Stomach smooth muscle (tissue), 2 donors: ENCODE measurements around the gene MTM1.
A peak's percentile ranks its signal among the peaks of the same experiment; 100 is the strongest.

Experiments
- H3K27ac ChIP-seq: one replicate; pipeline ENCODE4 v1.7.0; 2013; ENCODE audit warnings: mild to moderate bottlenecking, low read length, inconsistent platforms
- H3K27me3 ChIP-seq, 2 donors: one replicate each; pipeline ENCODE4 v1.7.0; 2013; ENCODE audit warnings: low read length in 2 of 2; ENCODE audit not compliant: insufficient read depth in 2 of 2, control insufficient read depth in 1 of 2
- H3K36me3 ChIP-seq, 2 donors: one replicate each; pipeline ENCODE4 v1.7.0; 2013; ENCODE audit warnings: low read length in 2 of 2; ENCODE audit not compliant: control insufficient read depth in 2 of 2, insufficient read depth in 2 of 2
- H3K4me1 ChIP-seq: one replicate; pipeline ENCODE4 v1.7.0; 2013; ENCODE audit warnings: low read length; ENCODE audit not compliant: control insufficient read depth, insufficient read depth
- H3K4me3 ChIP-seq, 2 donors: one replicate each; pipeline ENCODE4 v1.7.0; 2013; ENCODE audit warnings: low read length in 2 of 2
- H3K9ac ChIP-seq, 2 donors: one replicate each; pipeline ENCODE4 v1.7.0; 2013; ENCODE audit warnings: low read length in 2 of 2, mild to moderate bottlenecking in 1 of 2
- H3K9me3 ChIP-seq, 2 donors: one replicate each; pipeline ENCODE4 v1.7.0; 2013; ENCODE audit warnings: low read length in 2 of 2; ENCODE audit not compliant: control insufficient read depth in 2 of 2
- donor health status: healthy.
- donor health status: Pancreatic carcinoma.

Gene MTM1

GRCh38 chrX:150537851-150538250, 30.6 kb upstream of the MTM1 start:
- no peak overlapping the region for H3K4me3 ChIP-seq
- H3K9me3 ChIP-seq, result peaks cover 4 to 17% of the 10 kb centered on the region in 2 donors
- no peak overlapping the region for H3K9ac ChIP-seq
- H3K27me3 ChIP-seq, result peaks cover 0 to 2% of the 10 kb centered on the region in 2 donors
- no peaks in the 10 kb centered on the region for H3K4me1 ChIP-seq
- H3K36me3 ChIP-seq, result no peaks in the 10 kb centered on the region
- no peak overlapping the region for H3K27ac ChIP-seq

DNA sequence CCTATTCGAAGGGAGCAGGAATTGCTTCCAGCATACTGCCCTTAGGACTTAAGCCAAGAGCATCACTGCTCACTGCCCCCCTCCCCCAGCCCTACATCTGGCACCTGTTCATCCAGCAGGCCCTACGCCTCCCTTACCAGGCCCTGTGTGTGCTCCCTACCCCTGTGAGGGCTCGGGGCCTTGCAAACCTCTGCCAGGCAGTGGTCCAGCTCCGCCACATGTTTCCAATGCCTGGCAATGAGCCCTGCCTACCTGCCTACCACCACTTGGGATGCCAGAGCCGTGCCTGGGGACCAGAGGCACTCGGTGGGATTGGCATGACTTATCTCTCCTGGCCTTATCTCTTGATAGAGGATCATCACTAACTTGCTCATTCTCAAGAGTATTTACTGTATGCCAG, 27.5 kb upstream of the MTM1 start:
- Histone ChIP-seq H3K9me3 (peaks cover 4 to 13% of the 10 kb centered on the region in 2 donors), H3K4me3 (no peak overlapping the region), H3K4me1 (no peaks in the 10 kb centered on the region), H3K27me3 (peaks cover 0 to 2% of the 10 kb centered on the region in 2 donors), H3K27ac (no peak overlapping the region), H3K36me3 (no peaks in the 10 kb centered on the region), H3K9ac (no peak overlapping the region)

DNA sequence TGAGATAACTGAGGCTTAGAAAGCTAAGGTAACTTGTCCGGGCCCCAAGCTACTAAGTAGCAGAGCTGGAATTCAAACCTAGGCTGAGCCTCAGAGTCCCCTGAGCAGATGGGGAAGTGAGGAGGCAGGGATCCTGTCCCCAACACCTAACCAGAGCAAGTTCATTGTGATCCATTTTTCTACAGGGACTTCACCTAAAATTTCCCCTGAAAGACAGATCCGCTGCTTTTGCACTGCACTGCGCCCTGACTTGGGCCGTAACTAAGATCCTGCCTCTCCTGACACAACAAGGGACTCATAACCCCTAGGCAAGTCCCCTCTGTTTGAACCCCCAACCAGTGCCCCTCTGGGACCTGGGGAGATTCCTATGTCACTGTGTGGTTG, 25.6 kb upstream of the MTM1 start:
- no peaks in the 10 kb centered on the region for H3K27me3 ChIP-seq
- peaks cover 12% of the 10 kb centered on the region for H3K4me1 ChIP-seq
- no peaks in the 10 kb centered on the region for H3K36me3 ChIP-seq
- H3K9ac ChIP-seq, result no peak overlapping the region
- no peaks in the 10 kb centered on the region for H3K9me3 ChIP-seq
- H3K4me3 ChIP-seq, result no peak overlapping the region
- H3K27ac ChIP-seq, result no peak overlapping the region

GRCh38 chrX:150543230-150544155, 24.9 kb upstream of the MTM1 start:
- H3K27ac ChIP-seq, result no peak overlapping the region
- peaks cover 0 to 2% of the 10 kb centered on the region in 2 donors for H3K27me3 ChIP-seq
- H3K4me3 ChIP-seq, result no peak overlapping the region
- no peak overlapping the region for H3K9ac ChIP-seq
- H3K36me3 ChIP-seq, result no peaks in the 10 kb centered on the region
- H3K9me3 ChIP-seq, result peaks cover 0 to 2% of the 10 kb centered on the region in 2 donors
- H3K4me1 ChIP-seq, result peaks cover 14% of the 10 kb centered on the region

- no peak overlapping the region for H3K4me3 ChIP-seq
- no peaks in the 10 kb centered on the region for H3K36me3 ChIP-seq
- peaks cover 14% of the 10 kb centered on the region for H3K4me1 ChIP-seq
- H3K9ac ChIP-seq, result no peak overlapping the region
- H3K27me3 ChIP-seq, result peaks cover 0 to 4% of the 10 kb centered on the region in 2 donors
- H3K9me3 ChIP-seq, result peaks cover 0 to 2% of the 10 kb centered on the region in 2 donors
- H3K27ac ChIP-seq, result no peak overlapping the region
These were observed 24.1 kb upstream of the MTM1 start for GRCh38 chrX:150544222-150544787.

DNA sequence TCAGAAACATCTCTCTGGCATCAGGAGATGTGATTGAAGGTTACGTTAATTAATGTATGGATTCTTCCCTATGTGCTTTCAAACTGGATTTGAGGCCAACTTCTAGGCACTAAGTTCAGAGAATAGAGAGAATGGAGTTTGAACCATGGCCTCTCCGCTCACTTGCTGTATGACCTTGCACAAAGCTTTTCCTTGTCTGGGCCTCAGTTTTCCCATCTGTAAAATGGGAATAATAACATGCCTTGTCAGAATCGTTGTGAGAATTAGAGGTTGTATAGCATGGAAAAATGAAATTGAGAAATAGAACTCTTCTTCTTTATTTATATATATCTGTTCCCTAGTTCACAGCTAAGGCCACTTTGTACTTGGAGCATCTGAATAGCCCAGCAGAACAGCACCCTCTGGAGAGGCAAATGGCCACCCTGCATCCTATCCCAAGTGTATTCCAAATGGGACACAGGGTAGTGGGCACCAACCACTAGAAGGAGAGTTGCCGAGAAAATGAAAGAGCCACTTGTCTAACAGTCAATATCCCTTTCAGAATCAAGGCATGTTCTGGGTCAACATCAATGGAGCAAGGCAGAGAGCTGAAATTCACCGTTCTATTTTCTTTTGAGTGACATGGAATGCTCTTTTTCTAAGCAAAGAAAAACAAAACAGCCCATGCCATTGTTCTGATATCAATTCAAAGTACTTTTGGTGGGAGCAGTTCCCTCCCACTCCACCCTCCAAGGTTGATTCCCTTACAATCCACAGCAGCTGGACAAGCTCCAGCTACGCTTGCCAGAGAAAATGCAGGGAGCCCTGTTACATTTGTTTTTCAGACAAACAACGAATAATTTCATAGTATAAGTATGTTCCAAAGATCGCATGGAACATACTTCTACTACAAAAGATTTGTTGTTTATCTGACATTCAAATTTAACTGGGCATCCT, 23.3 kb upstream of the MTM1 start:
- no peak overlapping the region for H3K4me3 ChIP-seq

GRCh38 chrX:150546711-150547153, 21.7 kb upstream of the MTM1 start:
- peaks cover 0 to 2% of the 10 kb centered on the region in 2 donors for H3K9me3 ChIP-seq
- H3K4me3 ChIP-seq, result no peak overlapping the region
- peaks cover 0 to 7% of the 10 kb centered on the region in 2 donors for H3K27me3 ChIP-seq
- no peak overlapping the region for H3K9ac ChIP-seq
- H3K36me3 ChIP-seq, result no peaks in the 10 kb centered on the region
- peak overlapping the region; percentile 69 for H3K27ac ChIP-seq
- H3K4me1 ChIP-seq, result peaks cover 14% of the 10 kb centered on the region

More for the DNA sequence above, 23.3 kb upstream of the MTM1 start:
- peaks cover 0 to 5% of the 10 kb centered on the region in 2 donors for H3K27me3 ChIP-seq
- peaks cover 14% of the 10 kb centered on the region for H3K4me1 ChIP-seq
- H3K27ac ChIP-seq, result no peak overlapping the region
- H3K9me3 ChIP-seq, result peaks cover 0 to 2% of the 10 kb centered on the region in 2 donors
- H3K9ac ChIP-seq, result no peak overlapping the region
- H3K36me3 ChIP-seq, result no peaks in the 10 kb centered on the region

GRCh38 chrX:150547375-150548115, 20.9 kb upstream of the MTM1 start:
- peaks cover 0 to 2% of the 10 kb centered on the region in 2 donors for H3K9me3 ChIP-seq
- H3K4me3 ChIP-seq, result peak overlapping the region; percentile 46 to 63
- peaks cover 14% of the 10 kb centered on the region for H3K4me1 ChIP-seq
- peak overlapping the region; percentile 47 to 58 for H3K9ac ChIP-seq
- peaks cover 0 to 7% of the 10 kb centered on the region in 2 donors for H3K27me3 ChIP-seq
- H3K36me3 ChIP-seq, result no peaks in the 10 kb centered on the region
- H3K27ac ChIP-seq, result peak overlapping the region; percentile 69

GRCh38 chrX:150548251-150548650, 20.2 kb upstream of the MTM1 start:
- Histone ChIP-seq H3K9ac (peak overlapping the region; percentile 47 to 58), H3K27me3 (peaks cover 0 to 7% of the 10 kb centered on the region in 2 donors), H3K4me3 (peak overlapping the region in 1 of 2 donors; percentile 63), H3K4me1 (peaks cover 14% of the 10 kb centered on the region), H3K27ac (peak overlapping the region; percentile 69), H3K9me3 (peaks cover 0 to 2% of the 10 kb centered on the region in 2 donors), H3K36me3 (no peaks in the 10 kb centered on the region)
